ENCODE results near the gene ACSF3.

The ACSF3 gene

GRCh38 chr16:89179148-89179484 is 85.5 kb downstream of the ACSF3 start:
- Histone ChIP-seq H3K36me3 (ENCODE audit: insufficient read depth, low read length) (no peaks in the 10 kb centered on the region), H3K27ac (ENCODE audit: low read depth, low read length, poor library complexity, severe bottlenecking) (no peak overlapping the region), H2AFZ (ENCODE audit: low read length) (no peak overlapping the region), H4K20me1 (ENCODE audit: insufficient read depth, low read length) (no peaks in the 10 kb centered on the region), H3K4me2 (ENCODE audit: low read length) (no peak overlapping the region), H3K9me2 (ENCODE audit: low read depth, low read length) (no peaks in the 10 kb centered on the region), H3K4me3 (ENCODE audit: low read depth, low read length, poor library complexity, severe bottlenecking) (no peak overlapping the region), H3K27me3 (ENCODE audit: insufficient read depth, low read length) (peaks cover 3% of the 10 kb centered on the region; the same call in 1 of the 2 replicates), H3K79me2 (ENCODE audit: insufficient read depth, low read length) (no peaks in the 10 kb centered on the region), H3K9ac (ENCODE audit: low read length) (no peak overlapping the region), H3K9me3 (ENCODE audit: low read length) (no peaks in the 10 kb centered on the region), H3F3A (ENCODE audit: insufficient read depth, low read length) (no peaks in the 10 kb centered on the region), H3K4me1 (ENCODE audit: insufficient read depth, low read length, severe bottlenecking) (no peaks in the 10 kb centered on the region)
- TF ChIP-seq CTCF (IDR thresholded peaks at IDR 0.05; ENCODE audit: low read length) (no peak), EZH2 (IDR thresholded peaks at IDR 0.05; ENCODE audit: borderline replicate concordance, low read length) (no peak)

GRCh38 chr16:89179656-89180315 is 86.1 kb downstream of the ACSF3 start:
- Histone ChIP-seq H3K4me3 (ENCODE audit: low read depth, low read length, poor library complexity, severe bottlenecking) (no peak overlapping the region), H3K36me3 (ENCODE audit: insufficient read depth, low read length) (no peaks in the 10 kb centered on the region), H3K79me2 (ENCODE audit: insufficient read depth, low read length) (no peaks in the 10 kb centered on the region), H3K4me1 (ENCODE audit: insufficient read depth, low read length, severe bottlenecking) (no peaks in the 10 kb centered on the region), H3K9me2 (ENCODE audit: low read depth, low read length) (no peaks in the 10 kb centered on the region), H4K20me1 (ENCODE audit: insufficient read depth, low read length) (no peaks in the 10 kb centered on the region), H3K9ac (ENCODE audit: low read length) (no peak overlapping the region), H3K9me3 (ENCODE audit: low read length) (no peaks in the 10 kb centered on the region), H3K27me3 (ENCODE audit: insufficient read depth, low read length) (peaks cover 3% of the 10 kb centered on the region; the same call in 1 of the 2 replicates), H3K27ac (ENCODE audit: low read depth, low read length, poor library complexity, severe bottlenecking) (no peak overlapping the region), H3F3A (ENCODE audit: insufficient read depth, low read length) (no peaks in the 10 kb centered on the region), H3K4me2 (ENCODE audit: low read length) (no peak overlapping the region), H2AFZ (ENCODE audit: low read length) (no peak overlapping the region)
- TF ChIP-seq CTCF (IDR thresholded peaks at IDR 0.05; ENCODE audit: low read length) (no peak), EZH2 (IDR thresholded peaks at IDR 0.05; ENCODE audit: borderline replicate concordance, low read length) (no peak)

DNA sequence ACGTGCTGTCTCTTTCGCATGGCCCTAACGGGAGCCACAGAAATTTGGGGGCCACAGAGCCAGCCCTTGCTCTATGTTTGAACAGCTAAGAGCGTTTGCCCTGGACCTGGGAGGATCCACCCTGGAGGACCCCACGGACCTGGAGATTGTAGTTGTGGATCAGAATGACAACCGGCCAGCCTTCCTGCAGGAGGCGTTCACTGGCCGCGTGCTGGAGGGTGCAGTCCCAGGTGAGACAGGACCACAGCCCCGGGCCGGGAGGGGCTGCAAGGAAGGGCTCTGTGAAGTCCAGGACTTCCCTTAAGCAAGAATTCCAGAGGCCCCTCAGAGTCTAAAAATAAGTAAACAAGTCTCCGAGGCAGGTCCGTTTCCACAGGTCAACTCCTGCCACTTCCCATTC is 89.8 kb downstream of the ACSF3 start:
- Histone ChIP-seq H3K4me2 (ENCODE audit: low read length) (no peak overlapping the region), H4K20me1 (ENCODE audit: insufficient read depth, low read length) (no peaks in the 10 kb centered on the region), H3F3A (ENCODE audit: insufficient read depth, low read length) (no peaks in the 10 kb centered on the region), H3K27ac (ENCODE audit: low read depth, low read length, poor library complexity, severe bottlenecking) (no peak overlapping the region), H3K27me3 (ENCODE audit: insufficient read depth, low read length) (peaks cover 3% of the 10 kb centered on the region; the same call in 1 of the 2 replicates), H3K9me2 (ENCODE audit: low read depth, low read length) (no peaks in the 10 kb centered on the region), H2AFZ (ENCODE audit: low read length) (no peak overlapping the region), H3K79me2 (ENCODE audit: insufficient read depth, low read length) (no peaks in the 10 kb centered on the region), H3K4me3 (ENCODE audit: low read depth, low read length, poor library complexity, severe bottlenecking) (no peak overlapping the region), H3K9ac (ENCODE audit: low read length) (no peak overlapping the region), H3K4me1 (ENCODE audit: insufficient read depth, low read length, severe bottlenecking) (no peaks in the 10 kb centered on the region), H3K9me3 (ENCODE audit: low read length) (no peaks in the 10 kb centered on the region), H3K36me3 (ENCODE audit: insufficient read depth, low read length) (no peaks in the 10 kb centered on the region)
- TF ChIP-seq EZH2 (IDR thresholded peaks at IDR 0.05; ENCODE audit: borderline replicate concordance, low read length) (no peak), CTCF (IDR thresholded peaks at IDR 0.05; ENCODE audit: low read length) (no peak)

Measured in OCI-LY1 (cell line).